DOHH2 (cell line): Measurements from ENCODE around the gene KLK11.

Experiments used
- H3F3A ChIP-seq: fragments of 200-600 bp; sonication (generic), shearing (Covaris generic); 2 replicates; pipeline ENCODE4 v1.6.0; 2016; ENCODE audit warnings: antibody characterized with exemption, mild to moderate bottlenecking; ENCODE audit not compliant: control insufficient read depth, insufficient read depth
- H3K27ac ChIP-seq: fragments of 200-600 bp; sonication (generic); 2 replicates; pipeline ENCODE4 v1.5.1; 2014; ENCODE audit warnings: low read depth, mild to moderate bottlenecking, low read length, moderate library complexity
- H3K27me3 ChIP-seq: fragments of 200-600 bp; sonication (generic); 2 replicates; pipeline ENCODE4 v1.6.1; 2014; ENCODE audit warnings: mild to moderate bottlenecking, low read length, mixed read lengths; ENCODE audit not compliant: control insufficient read depth
- H3K36me3 ChIP-seq: fragments of 200-600 bp; sonication (generic); 2 replicates; pipeline ENCODE4 v1.6.1; 2014; ENCODE audit warnings: mild to moderate bottlenecking, low read length, moderate library complexity, mixed read lengths; ENCODE audit not compliant: control insufficient read depth
- H3K4me1 ChIP-seq: fragments of 200-600 bp; sonication (generic); 2 replicates; pipeline ENCODE4 v1.6.1; 2014; ENCODE audit warnings: mild to moderate bottlenecking, low read length, mixed read lengths; ENCODE audit not compliant: control insufficient read depth
- H3K4me2 ChIP-seq: fragments of 200-600 bp; sonication (generic); 2 replicates; pipeline ENCODE4 v1.6.0; 2014; ENCODE audit warnings: mild to moderate bottlenecking, low read length, moderate library complexity
- H3K4me3 ChIP-seq: fragments of 200-600 bp; sonication (generic); 2 replicates; pipeline ENCODE4 v1.5.1; 2014; ENCODE audit warnings: mild to moderate bottlenecking, low read length, mixed read lengths
- H3K79me2 ChIP-seq: fragments of 200-600 bp; sonication (generic); 2 replicates; pipeline ENCODE4 v1.6.1; 2014; ENCODE audit warnings: mild to moderate bottlenecking, low read length, mixed read lengths; ENCODE audit not compliant: control insufficient read depth
- H3K9me2 ChIP-seq: fragments of 200-600 bp; sonication (generic); replicated peaks from 2 replicates; pipeline ENCODE4 v1.6.1; 2014; ENCODE audit warnings: mild to moderate bottlenecking, low read length, mixed read lengths; ENCODE audit not compliant: control insufficient read depth
- H3K9me3 ChIP-seq: fragments of 200-600 bp; sonication (generic); 2 replicates; pipeline ENCODE4 v1.6.1; 2014; ENCODE audit warnings: antibody characterized with exemption, low read length, mixed read lengths; ENCODE audit not compliant: control insufficient read depth, insufficient read depth
- H4K20me1 ChIP-seq: fragments of 200-600 bp; sonication (generic); 2 replicates; pipeline ENCODE4 v1.6.0; 2014; ENCODE audit warnings: low read depth, mild to moderate bottlenecking, antibody characterized with exemption, low read length, moderate library complexity; ENCODE audit not compliant: control insufficient read depth, insufficient read depth
- CTCF ChIP-seq: fragments of 200-600 bp; sonication (generic); IDR thresholded peaks from one replicate; pipeline ENCODE4 v1.5.1; 2014; ENCODE audit warnings: antibody characterized with exemption, mild to moderate bottlenecking, low read depth, low read length; ENCODE audit not compliant: poor library complexity, severe bottlenecking
- EZH2phosphoT487 ChIP-seq: fragments of 200-600 bp; sonication (generic); IDR thresholded peaks from 2 replicates; pipeline ENCODE4 v1.6.1; 2017; ENCODE audit warnings: borderline replicate concordance, mild to moderate bottlenecking, antibody characterized with exemption, low read length, moderate library complexity, mixed read lengths

KLK11 gene

GRCh38 chr19:50982186-50982585, 44.2 kb downstream of the KLK11 start:
- Histone ChIP-seq H3K9me3 (no peaks in the 10 kb centered on the region), H3K4me3 (no peak overlapping the region), H3K4me1 (no peaks in the 10 kb centered on the region), H3K79me2 (no peaks in the 10 kb centered on the region), H3K4me2 (no peak overlapping the region), H3K27me3 (peaks cover 6% of the 10 kb centered on the region), H3K9me2 (no peaks in the 10 kb centered on the region), H3K36me3 (no peaks in the 10 kb centered on the region), H4K20me1 (no peaks in the 10 kb centered on the region), H3K27ac (no peak overlapping the region), H3F3A (no peaks in the 10 kb centered on the region)
- no peak for TF ChIP-seq EZH2phosphoT487
- TF ChIP-seq CTCF, result no peak

- no peaks in the 10 kb centered on the region for H3K36me3 ChIP-seq
- no peaks in the 10 kb centered on the region for H3K79me2 ChIP-seq
- no peaks in the 10 kb centered on the region for H3K9me2 ChIP-seq
- no peaks in the 10 kb centered on the region for H4K20me1 ChIP-seq
- no peak for TF ChIP-seq EZH2phosphoT487
- no peak for TF ChIP-seq CTCF
- H3K4me1 ChIP-seq, result no peaks in the 10 kb centered on the region
- H3K27me3 ChIP-seq, result peaks cover 4% of the 10 kb centered on the region; the same call in 1 of the 2 replicates
- no peaks in the 10 kb centered on the region for H3K9me3 ChIP-seq
- no peak overlapping the region for H3K4me3 ChIP-seq
- no peak overlapping the region for H3K4me2 ChIP-seq
- no peak overlapping the region for H3K27ac ChIP-seq
- no peaks in the 10 kb centered on the region for H3F3A ChIP-seq
Observed at GRCh38 chr19:50981587-50982146, 44.7 kb downstream of the KLK11 start.

GRCh38 chr19:50980208-50980607, 46.2 kb downstream of the KLK11 start:
- Histone ChIP-seq H3F3A (no peaks in the 10 kb centered on the region), H3K79me2 (no peaks in the 10 kb centered on the region), H3K4me2 (no peak overlapping the region), H3K4me1 (no peaks in the 10 kb centered on the region), H4K20me1 (no peaks in the 10 kb centered on the region), H3K9me2 (no peaks in the 10 kb centered on the region), H3K4me3 (no peak overlapping the region), H3K9me3 (no peaks in the 10 kb centered on the region), H3K36me3 (no peaks in the 10 kb centered on the region), H3K27me3 (no peaks in the 10 kb centered on the region), H3K27ac (no peak overlapping the region)
- TF ChIP-seq CTCF, result no peak
- no peak for TF ChIP-seq EZH2phosphoT487
